ENCODE results near the gene TOLLIP. TPM values are rescaled to one million over a fixed set of nuclear protein-coding genes. Genes with fewer than 3 reads are reported as not detected.
"Not testable (repeated sequence)": the region's sequence is repeated elsewhere in the genome, so short reads cannot be mapped to it uniquely, and the experiment has no call there.

Gene TOLLIP
- total RNA-seq (10 to 100 TPM; 39.8 to 63.8 (median 48.7) TPM), polyA plus RNA-seq (10 to 100 TPM; 20.9 to 26.5 TPM), total RNA-seq (28.3 reads per million, percentile 58 among the genes with 10 or more reads in this experiment)

DNA sequence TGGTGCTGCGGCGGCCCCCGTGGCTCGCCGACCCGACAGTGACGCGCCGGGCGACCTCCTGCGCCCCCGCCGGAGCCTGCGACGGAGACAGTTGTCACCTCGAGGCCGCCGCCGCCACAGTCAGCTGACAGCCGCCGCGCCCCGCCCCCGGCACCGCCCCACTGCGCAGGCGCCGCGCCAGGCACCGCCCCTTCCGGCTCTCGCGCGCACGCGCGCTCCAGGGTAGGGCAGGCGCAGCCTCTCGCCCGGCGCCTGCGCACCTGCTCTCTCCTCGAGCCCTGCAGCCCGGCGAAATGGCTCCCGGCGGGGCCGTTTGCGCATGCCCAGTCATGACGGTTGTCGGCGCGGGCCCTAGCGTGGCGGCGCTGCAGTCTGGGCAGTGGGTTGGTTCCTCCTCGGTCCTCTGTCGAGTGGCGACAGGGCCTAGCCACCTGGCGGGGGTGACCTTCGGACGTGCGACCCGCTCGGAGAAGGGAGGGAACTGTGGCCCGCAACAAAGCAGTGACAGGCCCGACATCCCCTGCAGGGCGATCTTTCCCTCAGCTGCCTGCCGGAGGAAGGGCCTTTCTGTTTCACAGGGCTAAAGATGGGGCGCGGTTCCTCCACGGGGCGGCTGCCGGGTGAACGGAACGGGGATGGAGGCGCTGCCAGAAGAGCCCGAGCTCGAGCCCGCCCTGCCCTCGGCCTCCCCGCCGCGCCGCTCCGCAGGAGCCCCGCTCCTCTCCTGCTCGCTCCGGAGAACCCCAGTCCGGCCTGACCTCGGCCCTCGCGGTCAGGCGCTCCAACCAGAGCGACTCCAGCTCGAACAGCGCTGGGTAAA lies at the start of gene TOLLIP:
Gene TOLLIP (minus strand): TSS at position 135 of the 820 bp plus-strand sequence. CDS start 134 bp downstream, at position 1.
- DNase-seq, result peak; percentile 94 to 100 (median 99)
- H3K9me3 Mint-ChIP-seq, result peaks cover 0 to 17% (median 5%) of the 10 kb centered on the region in 11 donors
- H3K36me3 Mint-ChIP-seq, result peaks cover 0 to 20% (median 0%) of the 10 kb centered on the region in 5 donors
- POLR2A ChIA-PET, result interaction anchor here (0.6 to 2.4 kb wide), 14 partner anchors 8 to 280 kb away, joined by 3 to 13 read pairs (median 3); no protein-coding TSS in a partner anchor
- peak within 1 kb of the TSS; percentile 80 to 92 (median 88) for H3K4me3 Mint-ChIP-seq
- peaks cover 31 to 35% of the 10 kb centered on the region in 2 donors for H3K4me1 ChIP-seq (ENCODE audit: control insufficient read depth in 2 of 2, insufficient read depth in 2 of 2, low read length in 2 of 2)
- peaks cover 0 to 6% (median 0%) of the 10 kb centered on the region in 3 experiments for H3K9me3 ChIP-seq (ENCODE audit: control insufficient read depth in 2 of 3, low read length in 3 of 3)
- peaks cover 0 to 24% (median 0%) of the 10 kb centered on the region in 5 donors for H3K27me3 Mint-ChIP-seq
- intact Hi-C loops (cut with micrococcal nuclease), result loop anchor here (1.0 to 10.0 kb wide), 10 partner anchors 26 to 1748 kb away; partner anchors contain the start of genes BRSK2 (in 2 of the 2), CARS1 (in 1 of the 2), DUSP8 (in 1 of the 2) and RPLP2 (in 1 of the 2)
- ATAC-seq, result peak; percentile 86
- H3K27me3 ChIP-seq (ENCODE audit: control insufficient read depth in 2 of 2, insufficient read depth in 2 of 2, low read length in 2 of 2), result no peaks in the 10 kb centered on the region
- peaks cover 0 to 10% (median 0%) of the 10 kb centered on the region in 3 experiments for H3K36me3 ChIP-seq (ENCODE audit: control insufficient read depth in 2 of 3, insufficient read depth in 3 of 3, low read length in 3 of 3)
- H3K27ac Mint-ChIP-seq, result peak within 1 kb of the TSS; percentile 87 to 97 (median 94)
- CTCF ChIA-PET, result no interaction called here
- H3K4me3 ChIP-seq (ENCODE audit: low read length), result peak within 1 kb of the TSS; percentile 76
- H3K4me1 Mint-ChIP-seq, result peaks cover 32 to 55% (median 43%) of the 10 kb centered on the region in 7 donors
- peak within 1 kb of the TSS; percentile 86 for H3K27ac ChIP-seq (ENCODE audit: low read depth, low read length)

DNA sequence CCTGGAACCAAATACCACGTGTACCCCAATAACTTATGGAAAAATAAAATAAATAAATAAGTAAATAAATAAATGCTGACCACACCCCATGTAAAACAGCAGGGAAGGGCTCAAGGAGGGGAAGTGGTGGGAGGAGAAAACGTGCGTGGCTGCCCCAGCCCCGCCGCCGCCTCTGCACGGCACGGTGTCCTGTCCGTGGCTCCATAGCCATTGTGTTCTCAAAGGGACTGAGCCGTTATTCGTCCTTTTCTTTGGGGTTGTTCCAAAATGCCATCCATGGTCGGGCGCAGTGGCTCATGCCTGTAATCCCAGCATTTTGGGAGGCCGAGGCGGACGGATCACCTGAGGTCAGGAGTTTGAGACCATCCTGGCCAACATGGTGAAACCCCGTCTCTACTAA lies 49.5 kb upstream of the TOLLIP start:
- H3K9me3 Mint-ChIP-seq; H3K4me3 ChIP-seq (ENCODE audit: low read length); H3K27ac Mint-ChIP-seq; CTCF ChIA-PET; POLR2A ChIA-PET; ATAC-seq; H3K9me3 ChIP-seq (ENCODE audit: control insufficient read depth in 2 of 3, low read length in 3 of 3); intact Hi-C loops (cut with micrococcal nuclease); H3K27ac ChIP-seq (ENCODE audit: low read depth, low read length); H3K36me3 ChIP-seq (ENCODE audit: control insufficient read depth in 2 of 3, insufficient read depth in 3 of 3, low read length in 3 of 3); H3K4me1 ChIP-seq (ENCODE audit: control insufficient read depth in 2 of 2, insufficient read depth in 2 of 2, low read length in 2 of 2); H3K4me1 Mint-ChIP-seq; H3K4me3 Mint-ChIP-seq; H3K36me3 Mint-ChIP-seq; H3K27me3 ChIP-seq (ENCODE audit: control insufficient read depth in 2 of 2, insufficient read depth in 2 of 2, low read length in 2 of 2): not testable (repeated sequence)
- peak in 1 of 9 donors; percentile 3 for DNase-seq
- peaks cover 0 to 18% (median 11%) of the 10 kb centered on the region in 5 donors for H3K27me3 Mint-ChIP-seq

DNA sequence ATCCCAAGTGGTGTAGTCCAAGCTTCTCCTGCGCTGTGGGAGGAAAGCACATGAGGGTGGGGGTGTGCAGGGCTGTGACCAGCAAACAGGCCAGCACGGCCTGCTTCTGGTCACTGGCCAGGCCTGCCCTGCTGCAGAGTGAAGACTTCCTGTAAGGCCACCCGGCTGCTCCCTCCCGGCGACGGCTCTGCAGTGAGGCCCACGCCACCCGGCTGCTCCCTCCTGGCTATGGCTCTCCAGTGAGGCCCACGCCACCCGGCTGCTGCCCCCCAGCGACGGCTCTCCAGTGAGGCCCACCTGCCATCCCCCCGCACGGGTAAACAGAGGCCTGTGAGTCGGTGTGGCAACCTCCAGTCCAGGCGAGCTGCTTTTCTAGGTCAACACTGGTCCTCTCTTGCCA lies 48.9 kb upstream of the TOLLIP start:
- H3K27me3 Mint-ChIP-seq, result peaks cover 0 to 15% (median 11%) of the 10 kb centered on the region in 5 donors
- intact Hi-C loops (cut with micrococcal nuclease), result no loop called here
- H3K9me3 Mint-ChIP-seq, result peaks cover 0 to 1% (median 0%) of the 10 kb centered on the region in 11 donors
- Histone ChIP-seq H3K36me3 (ENCODE audit: control insufficient read depth in 2 of 3, insufficient read depth in 3 of 3, low read length in 3 of 3) (no peaks in the 10 kb centered on the region), H3K4me1 (ENCODE audit: control insufficient read depth in 2 of 2, insufficient read depth in 2 of 2, low read length in 2 of 2) (no peaks in the 10 kb centered on the region), H3K4me3 (ENCODE audit: low read length) (no peak overlapping the region), H3K27ac (ENCODE audit: low read depth, low read length) (no peak overlapping the region), H3K9me3 (ENCODE audit: control insufficient read depth in 2 of 3, low read length in 3 of 3) (no peaks in the 10 kb centered on the region), H3K27me3 (ENCODE audit: control insufficient read depth in 2 of 2, insufficient read depth in 2 of 2, low read length in 2 of 2) (no peaks in the 10 kb centered on the region)
- peak in 1 of 9 donors; percentile 2 for DNase-seq
- ATAC-seq, result no peak
- H3K4me1 Mint-ChIP-seq, result peaks cover 0 to 8% (median 0%) of the 10 kb centered on the region in 7 donors
- POLR2A ChIA-PET, result no interaction called here
- no peaks in the 10 kb centered on the region for H3K36me3 Mint-ChIP-seq
- no peak overlapping the region for H3K4me3 Mint-ChIP-seq
- H3K27ac Mint-ChIP-seq, result no peak overlapping the region
- CTCF ChIA-PET, result no interaction called here

DNA sequence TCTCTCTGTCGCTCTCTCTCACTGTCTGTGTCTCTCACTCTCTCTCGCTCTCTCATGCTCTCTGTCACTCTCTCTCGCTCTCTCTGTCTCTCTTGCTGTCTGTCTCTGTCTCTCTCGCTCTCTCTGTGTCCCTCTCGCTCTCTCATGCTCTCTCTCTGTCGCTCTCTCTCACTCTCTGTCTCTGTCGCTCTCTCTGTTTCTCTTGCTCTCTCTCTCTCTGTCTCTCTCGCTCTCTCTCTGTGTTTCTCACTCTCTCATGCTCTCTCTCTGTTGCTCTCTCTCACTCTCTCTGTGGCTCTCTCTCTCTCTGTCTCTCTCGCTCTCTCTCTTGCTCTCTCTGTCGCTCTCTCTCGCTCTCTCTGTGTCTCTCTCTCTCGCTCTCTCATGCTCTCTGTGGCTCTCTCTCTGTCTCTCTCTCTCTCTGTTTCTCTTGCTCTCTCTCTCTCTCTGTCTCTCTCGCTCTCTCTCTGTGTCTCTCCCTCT lies 47.1 kb upstream of the TOLLIP start:
- peaks cover 0 to 1% (median 0%) of the 10 kb centered on the region in 11 donors for H3K9me3 Mint-ChIP-seq
- H3K36me3 Mint-ChIP-seq, result no peaks in the 10 kb centered on the region
- no peak for ATAC-seq
- H3K27me3 ChIP-seq (ENCODE audit: control insufficient read depth in 2 of 2, insufficient read depth in 2 of 2, low read length in 2 of 2), result no peaks in the 10 kb centered on the region
- peaks cover 0 to 15% (median 11%) of the 10 kb centered on the region in 5 donors for H3K27me3 Mint-ChIP-seq
- DNase-seq, result no peak
- H3K4me3 ChIP-seq (ENCODE audit: low read length), result no peak overlapping the region
- POLR2A ChIA-PET, result no interaction called here
- H3K9me3 ChIP-seq (ENCODE audit: control insufficient read depth in 2 of 3, low read length in 3 of 3), result no peaks in the 10 kb centered on the region
- H3K27ac Mint-ChIP-seq, result peak overlapping the region in 3 of 9 donors; percentile 9 to 38 (median 12)
- intact Hi-C loops (cut with micrococcal nuclease), result no loop called here
- peaks cover 0 to 8% (median 0%) of the 10 kb centered on the region in 7 donors for H3K4me1 Mint-ChIP-seq
- no peaks in the 10 kb centered on the region for H3K4me1 ChIP-seq (ENCODE audit: control insufficient read depth in 2 of 2, insufficient read depth in 2 of 2, low read length in 2 of 2)
- no peaks in the 10 kb centered on the region for H3K36me3 ChIP-seq (ENCODE audit: control insufficient read depth in 2 of 3, insufficient read depth in 3 of 3, low read length in 3 of 3)
- no peak overlapping the region for H3K4me3 Mint-ChIP-seq
- CTCF ChIA-PET, result no interaction called here
- H3K27ac ChIP-seq (ENCODE audit: low read depth, low read length), result no peak overlapping the region

DNA sequence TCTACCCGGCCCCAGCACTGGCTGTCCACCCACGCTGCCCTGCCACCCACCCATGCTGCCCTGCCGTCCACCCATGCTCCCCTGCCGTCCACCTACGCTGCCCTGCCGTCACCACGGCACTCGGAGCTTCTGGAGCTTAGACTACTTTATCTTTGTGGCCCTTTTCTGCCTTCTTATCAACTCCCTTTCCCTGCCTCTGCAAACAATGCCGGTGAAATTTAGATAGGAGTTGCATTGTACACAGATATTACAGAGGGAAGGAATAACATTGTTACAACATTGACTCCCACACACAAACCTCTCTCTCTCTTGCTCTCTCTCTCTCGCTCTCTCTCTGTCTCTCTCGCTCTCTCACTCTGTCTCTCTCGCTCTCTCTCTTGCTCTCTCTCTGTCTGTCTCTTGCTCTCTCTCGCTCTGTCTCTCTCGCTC lies 46.6 kb upstream of the TOLLIP start:
- Histone ChIP-seq H3K4me3 (ENCODE audit: low read length) (no peak overlapping the region), H3K4me1 (ENCODE audit: control insufficient read depth in 2 of 2, insufficient read depth in 2 of 2, low read length in 2 of 2) (no peaks in the 10 kb centered on the region), H3K27ac (ENCODE audit: low read depth, low read length) (no peak overlapping the region), H3K36me3 (ENCODE audit: control insufficient read depth in 2 of 3, insufficient read depth in 3 of 3, low read length in 3 of 3) (no peaks in the 10 kb centered on the region), H3K9me3 (ENCODE audit: control insufficient read depth in 2 of 3, low read length in 3 of 3) (no peaks in the 10 kb centered on the region), H3K27me3 (ENCODE audit: control insufficient read depth in 2 of 2, insufficient read depth in 2 of 2, low read length in 2 of 2) (no peaks in the 10 kb centered on the region)
- H3K4me1 Mint-ChIP-seq, result peaks cover 0 to 8% (median 0%) of the 10 kb centered on the region in 7 donors
- H3K27me3 Mint-ChIP-seq, result peaks cover 0 to 15% (median 11%) of the 10 kb centered on the region in 5 donors
- intact Hi-C loops (cut with micrococcal nuclease), result no loop called here
- ChIA-PET CTCF (no interaction called here), POLR2A (no interaction called here)
- H3K9me3 Mint-ChIP-seq, result peaks cover 0 to 2% (median 0%) of the 10 kb centered on the region in 11 donors
- no peaks in the 10 kb centered on the region for H3K36me3 Mint-ChIP-seq
- no peak overlapping the region for H3K4me3 Mint-ChIP-seq
- DNase-seq, result no peak
- ATAC-seq, result no peak
- H3K27ac Mint-ChIP-seq, result peak overlapping the region in 2 of 9 donors; percentile 12 to 38

DNA sequence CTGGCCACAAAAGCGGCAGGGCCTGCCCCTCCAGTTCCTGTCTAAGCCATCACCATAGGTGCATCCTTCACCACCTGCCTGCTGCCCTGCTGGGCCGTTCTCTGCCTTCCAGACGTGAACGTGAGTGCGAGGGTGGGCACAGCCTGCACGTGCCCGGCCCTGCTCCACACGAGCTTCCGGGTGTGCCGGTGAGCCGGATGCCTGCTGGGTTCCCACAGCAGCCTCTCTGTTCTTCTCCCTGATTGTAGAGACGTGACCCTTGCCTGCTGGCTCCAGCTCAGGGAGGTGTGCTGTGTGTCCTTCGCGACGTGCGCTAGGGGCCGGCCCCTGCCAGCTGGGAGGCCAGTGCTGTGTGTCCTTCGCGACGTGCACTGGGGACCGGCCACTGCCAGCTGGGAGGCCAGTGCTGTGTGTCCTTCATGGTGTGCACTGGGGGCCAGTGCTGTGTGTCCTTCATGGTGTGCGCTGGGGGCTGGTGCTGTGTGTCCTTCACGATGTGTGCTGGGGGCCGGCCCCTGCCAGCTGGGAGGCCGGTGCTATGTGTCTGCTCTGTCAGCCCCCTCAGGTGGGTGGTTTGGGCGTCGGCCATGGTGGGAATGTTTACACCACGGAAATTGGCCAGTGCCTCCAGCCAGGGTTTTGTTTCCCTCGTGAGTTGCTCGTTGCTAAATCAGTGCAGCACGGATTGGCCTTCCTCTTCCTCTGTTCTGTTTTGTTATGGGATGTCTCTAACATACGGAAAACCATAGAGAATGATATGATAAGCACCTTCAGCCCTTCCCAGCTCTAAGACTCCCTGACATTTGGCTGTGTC lies 44.9 kb upstream of the TOLLIP start:
- ChIA-PET POLR2A (no interaction called here), CTCF (no interaction called here)
- H3K27ac ChIP-seq (ENCODE audit: low read depth, low read length), result no peak overlapping the region
- DNase-seq (no peak), ATAC-seq (no peak)
- no peak overlapping the region for H3K27ac Mint-ChIP-seq
- H3K4me1 Mint-ChIP-seq, result peaks cover 0 to 8% (median 0%) of the 10 kb centered on the region in 7 donors
- H3K4me3 ChIP-seq (ENCODE audit: low read length), result no peak overlapping the region
- H3K9me3 Mint-ChIP-seq, result peaks cover 0 to 2% (median 0%) of the 10 kb centered on the region in 11 donors
- H3K27me3 Mint-ChIP-seq, result peaks cover 0 to 15% (median 11%) of the 10 kb centered on the region in 5 donors
- no peak overlapping the region for H3K4me3 Mint-ChIP-seq
- H3K36me3 Mint-ChIP-seq, result no peaks in the 10 kb centered on the region
- H3K27me3 ChIP-seq (ENCODE audit: control insufficient read depth in 2 of 2, insufficient read depth in 2 of 2, low read length in 2 of 2), result no peaks in the 10 kb centered on the region
- intact Hi-C loops (cut with micrococcal nuclease), result no loop called here
- H3K36me3 ChIP-seq (ENCODE audit: control insufficient read depth in 2 of 3, insufficient read depth in 3 of 3, low read length in 3 of 3), result no peaks in the 10 kb centered on the region
- no peaks in the 10 kb centered on the region for H3K4me1 ChIP-seq (ENCODE audit: control insufficient read depth in 2 of 2, insufficient read depth in 2 of 2, low read length in 2 of 2)
- no peaks in the 10 kb centered on the region for H3K9me3 ChIP-seq (ENCODE audit: control insufficient read depth in 2 of 3, low read length in 3 of 3)
